ENCODE results near the gene SEM1.
"Not testable (repeated sequence)": the region's sequence is repeated elsewhere in the genome, so short reads cannot be mapped to it uniquely, and the experiment has no call there.

SEM1 gene

DNA sequence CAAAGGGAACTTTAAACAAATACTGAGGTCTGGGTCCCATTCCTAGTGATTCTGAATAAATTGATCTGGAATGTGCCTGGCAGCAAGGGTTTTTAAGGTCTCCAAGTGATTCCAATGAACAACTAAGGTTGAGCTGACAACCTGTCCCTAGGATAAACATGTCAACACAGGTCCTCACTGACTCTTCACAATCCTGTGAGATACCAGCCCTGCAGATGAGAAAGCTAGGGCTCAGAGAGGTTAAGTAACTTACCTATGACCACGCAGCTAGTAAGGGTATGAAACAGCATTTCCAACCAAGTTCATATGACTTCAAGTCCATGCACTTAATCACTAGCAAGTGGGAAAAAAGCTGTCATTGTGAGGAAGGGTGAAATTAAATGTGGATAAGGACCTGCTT is 44.0 kb downstream of the SEM1 start:
- in situ Hi-C loops (cut with HindIII; ENCODE audit: low sequenced_read_pairs) = no loop called here

DNA sequence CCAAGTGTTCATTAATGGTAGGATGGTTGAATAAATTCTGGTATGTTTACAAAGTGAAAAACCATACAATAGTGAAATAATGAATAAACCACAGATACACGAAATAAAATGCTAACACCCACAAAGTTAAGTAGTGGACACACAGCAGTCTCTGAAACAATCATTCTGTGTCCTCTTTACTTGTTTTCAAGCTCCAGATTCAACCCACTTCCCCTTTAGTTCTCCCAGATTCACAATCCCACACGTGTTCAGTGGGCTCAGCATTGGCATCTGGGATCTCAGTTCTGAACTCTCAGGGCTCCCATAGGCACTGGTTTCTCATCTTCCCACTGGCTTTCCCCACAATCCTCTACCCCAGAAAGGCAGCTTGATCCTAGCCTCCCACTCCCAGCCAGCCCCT is 44.9 kb downstream of the SEM1 start:
- in situ Hi-C loops (cut with HindIII; ENCODE audit: low sequenced_read_pairs) = no loop called here

DNA sequence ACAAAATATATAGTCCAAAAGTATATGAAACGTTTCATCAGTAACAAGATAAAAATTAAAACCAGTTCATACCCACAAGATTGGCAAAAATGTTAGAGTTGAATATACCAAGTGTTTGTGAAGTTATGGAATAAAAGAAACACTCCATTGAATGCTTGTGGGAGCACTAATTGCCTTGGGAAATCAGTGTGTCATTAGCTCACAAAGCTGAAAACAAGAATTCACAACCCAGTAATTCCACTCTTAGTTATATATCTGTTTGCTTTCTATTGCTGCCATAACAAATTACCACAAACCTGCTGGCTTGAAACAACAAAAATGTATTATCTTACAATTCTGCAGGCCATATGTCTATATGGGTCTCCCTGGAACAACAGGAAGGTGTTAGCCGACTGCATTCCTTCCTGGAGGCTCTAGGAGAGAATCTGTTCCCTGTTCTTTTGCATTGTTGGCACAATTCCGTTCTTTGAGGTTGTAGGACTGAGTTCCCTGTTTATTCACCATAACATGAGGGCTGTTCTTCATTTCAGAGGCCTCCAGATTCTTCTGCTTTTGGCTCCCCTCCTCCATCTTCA is 45.7 kb downstream of the SEM1 start:
- in situ Hi-C loops (cut with HindIII; ENCODE audit: low sequenced_read_pairs) = no loop called here

DNA sequence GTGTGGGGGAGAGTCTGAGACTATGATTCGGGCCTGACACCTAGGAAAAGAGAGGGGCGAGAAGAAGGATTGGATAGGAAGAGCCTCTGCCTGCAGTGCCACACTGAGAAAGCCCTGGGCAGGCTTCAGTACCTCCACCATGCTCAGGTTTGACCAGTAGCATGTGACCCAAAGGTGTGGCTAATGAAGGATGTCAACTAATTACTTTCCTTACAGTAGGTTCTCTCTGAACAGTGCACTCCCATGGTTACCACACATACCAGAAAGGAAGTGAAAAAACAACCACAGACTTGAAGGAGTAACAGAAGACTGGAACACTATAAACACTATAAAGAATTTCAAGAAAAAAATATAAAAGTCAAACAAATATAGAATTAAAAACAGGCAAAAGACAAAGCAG is 46.2 kb downstream of the SEM1 start:
- in situ Hi-C loops (cut with HindIII; ENCODE audit: low sequenced_read_pairs) = no loop called here

DNA sequence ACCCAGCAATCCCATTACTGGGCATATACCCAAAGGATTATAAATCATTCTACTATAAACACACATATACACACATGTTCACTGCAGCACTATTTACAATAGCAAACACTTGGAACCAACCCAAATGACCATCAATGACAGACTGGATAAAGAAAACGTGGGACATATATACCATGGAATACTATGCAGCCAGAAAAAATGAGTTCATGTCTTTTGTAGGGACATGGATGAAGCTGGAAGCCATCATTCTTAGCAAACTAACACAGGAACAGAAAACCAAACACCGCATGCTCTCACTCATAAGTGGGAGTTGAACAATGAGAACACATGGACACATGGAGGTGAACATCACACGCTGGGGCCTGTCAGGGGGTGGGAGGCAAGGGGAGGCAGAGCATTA is 47.5 kb downstream of the SEM1 start:
- in situ Hi-C loops (cut with HindIII; ENCODE audit: low sequenced_read_pairs) = not testable (repeated sequence)

DNA sequence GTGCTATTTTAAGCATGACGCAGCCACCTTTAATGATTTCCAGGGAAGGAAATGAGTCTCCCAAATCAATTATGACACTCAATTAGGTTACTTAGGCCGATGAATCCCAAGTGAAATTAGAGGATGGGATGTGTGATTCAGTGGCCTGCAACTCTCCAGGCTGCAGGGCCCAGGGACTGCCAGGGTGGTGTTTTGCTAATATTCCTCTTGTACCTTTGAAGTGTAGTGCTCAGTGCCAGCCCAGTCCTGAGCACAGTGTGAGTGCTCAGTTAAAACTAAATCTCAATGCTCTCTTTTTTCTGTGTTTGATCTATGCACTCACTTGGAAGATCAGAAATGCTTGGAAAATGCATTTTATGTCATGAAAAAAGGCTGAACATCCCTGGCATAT is 51.6 kb downstream of the SEM1 start:
- in situ Hi-C loops (cut with HindIII; ENCODE audit: low sequenced_read_pairs) = no loop called here

DNA sequence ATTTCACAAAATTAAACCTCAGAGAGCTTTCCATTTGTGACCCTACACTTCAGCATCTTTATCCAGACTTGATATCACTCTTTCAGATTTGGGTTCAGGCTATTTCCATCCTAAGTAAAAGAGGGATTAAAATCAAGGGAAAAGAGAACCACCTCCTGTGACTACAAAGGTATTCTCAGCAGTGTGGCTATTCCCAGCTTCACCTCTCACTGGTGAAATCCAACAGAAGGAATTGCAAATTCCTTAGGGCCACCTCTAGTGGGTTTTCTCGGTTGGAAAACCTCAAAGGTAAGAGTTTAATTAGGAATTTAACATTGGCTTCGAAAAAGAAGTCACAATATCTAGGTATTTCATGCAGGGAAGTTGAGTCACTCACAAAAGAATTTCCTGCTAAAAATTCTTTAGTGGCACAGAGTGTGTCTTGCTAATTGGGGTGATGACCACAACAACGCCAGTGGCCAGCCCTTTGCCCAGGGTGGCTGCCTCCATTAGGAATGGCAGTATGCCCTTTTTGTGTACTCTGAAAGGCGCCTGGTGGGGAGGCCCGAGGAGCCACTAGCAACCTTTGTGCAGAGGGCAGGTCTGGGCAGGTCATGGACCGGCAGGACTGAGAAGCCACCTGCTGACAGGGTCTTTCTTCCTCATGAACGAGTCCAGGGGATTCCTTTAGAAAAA is 52.2 kb downstream of the SEM1 start:
- in situ Hi-C loops (cut with HindIII; ENCODE audit: low sequenced_read_pairs) = no loop called here

DNA sequence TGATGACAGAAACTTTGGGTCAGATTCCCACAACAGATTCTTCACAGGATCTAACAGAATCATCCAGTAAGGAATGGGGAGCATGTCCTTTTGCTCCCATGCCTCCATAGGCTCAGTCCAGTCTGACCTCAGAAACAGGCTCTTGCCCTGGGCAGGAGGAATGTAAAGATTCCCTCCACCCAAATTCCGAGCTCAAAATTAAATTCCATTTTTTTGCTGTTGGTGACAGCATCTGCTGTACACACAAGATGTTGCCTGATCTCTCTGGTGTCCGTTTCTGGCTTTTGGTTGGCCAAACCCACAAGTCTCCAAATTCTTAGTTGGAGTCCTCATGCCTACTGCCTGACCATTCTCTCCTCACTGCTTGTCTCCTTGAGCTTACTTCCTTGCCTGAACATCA is 53.7 kb downstream of the SEM1 start:
- in situ Hi-C loops (cut with HindIII; ENCODE audit: low sequenced_read_pairs) = no loop called here

DNA sequence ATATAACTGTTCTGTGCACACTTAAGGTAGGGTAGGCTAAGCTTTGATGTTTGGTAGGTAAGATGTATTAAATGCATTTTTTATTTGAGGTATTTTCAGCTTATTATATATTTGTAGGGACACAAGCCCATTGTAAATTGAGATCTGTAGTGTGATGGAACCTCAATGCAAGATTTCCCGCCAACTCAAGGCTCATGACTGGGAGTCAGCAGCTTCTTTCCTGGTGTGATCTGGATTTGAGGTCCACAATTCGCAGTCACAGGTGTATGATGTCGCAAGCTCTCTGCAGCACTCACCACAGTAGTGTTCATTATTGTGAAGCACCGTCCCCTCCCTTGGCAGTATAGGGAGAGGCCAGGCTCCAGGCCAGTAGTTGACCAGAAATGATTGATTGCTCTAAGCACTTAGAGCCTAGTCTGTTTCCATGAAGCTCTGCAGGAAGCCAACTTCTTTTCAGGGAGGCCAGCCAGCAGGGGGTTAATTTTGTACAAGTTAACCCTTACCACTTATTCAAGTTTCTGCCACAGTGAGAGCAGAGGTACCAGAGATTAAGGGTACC is 54.9 kb downstream of the SEM1 start:
- in situ Hi-C loops (cut with HindIII; ENCODE audit: low sequenced_read_pairs) = no loop called here

DNA sequence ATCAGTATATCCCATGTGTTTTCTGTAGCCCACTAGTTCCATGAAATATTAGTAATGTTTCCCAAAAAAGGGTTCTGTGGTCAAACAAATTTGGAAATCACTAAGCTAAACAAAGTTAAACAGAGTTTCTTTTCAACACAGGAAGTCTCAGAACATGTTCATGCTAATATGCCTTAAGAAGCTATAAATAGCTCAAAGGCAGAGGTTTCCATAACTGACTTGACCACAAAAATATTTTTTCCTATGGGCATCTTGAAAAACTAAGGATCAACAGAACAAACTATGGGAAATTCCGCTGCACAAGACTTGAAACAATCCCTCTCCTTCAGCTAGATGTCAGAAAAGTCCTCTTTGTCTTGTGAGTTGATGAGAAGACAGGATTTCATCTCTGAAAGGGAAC is 59.7 kb downstream of the SEM1 start:
- in situ Hi-C loops (cut with HindIII; ENCODE audit: low sequenced_read_pairs) = no loop called here

DNA sequence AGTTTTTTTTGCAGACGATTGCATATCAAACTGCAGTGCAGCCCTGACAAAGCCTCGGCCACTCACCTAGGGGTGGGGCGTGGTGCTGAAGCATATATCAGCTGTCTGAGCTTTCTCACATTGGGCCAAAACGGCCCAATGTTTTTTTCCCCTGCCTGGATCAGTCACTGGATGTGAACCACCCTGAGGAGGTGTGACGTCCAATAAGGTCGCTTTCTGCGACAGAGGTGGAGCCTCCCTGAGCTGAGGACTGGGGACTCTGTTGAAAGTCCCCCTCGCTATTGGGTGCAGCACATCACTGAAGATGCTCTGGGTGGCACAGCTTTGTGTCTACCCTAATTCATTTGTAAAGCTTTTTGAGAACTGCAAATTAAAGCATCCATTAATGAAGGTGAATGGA is 60.9 kb downstream of the SEM1 start:
- in situ Hi-C loops (cut with HindIII; ENCODE audit: low sequenced_read_pairs) = no loop called here

DNA sequence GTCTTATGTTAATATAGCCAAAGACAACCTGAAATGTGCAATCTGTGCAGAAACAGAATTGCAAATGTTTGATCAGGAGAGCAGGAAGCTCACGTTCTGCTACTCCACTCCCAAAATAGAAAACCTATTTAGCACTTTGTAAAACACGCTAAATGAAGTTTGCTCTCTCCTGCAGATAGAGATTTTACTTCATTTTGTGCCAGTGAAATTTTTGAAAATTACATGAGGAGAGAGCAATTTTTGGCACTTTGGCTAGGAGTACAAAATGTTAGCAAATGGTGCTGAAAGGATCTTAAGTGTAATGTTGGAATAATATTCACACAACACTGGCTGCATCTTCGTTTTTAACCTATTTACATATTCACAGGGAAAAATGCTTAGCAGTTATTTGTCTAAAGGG is 61.9 kb downstream of the SEM1 start:
- in situ Hi-C loops (cut with HindIII; ENCODE audit: low sequenced_read_pairs) = no loop called here

DNA sequence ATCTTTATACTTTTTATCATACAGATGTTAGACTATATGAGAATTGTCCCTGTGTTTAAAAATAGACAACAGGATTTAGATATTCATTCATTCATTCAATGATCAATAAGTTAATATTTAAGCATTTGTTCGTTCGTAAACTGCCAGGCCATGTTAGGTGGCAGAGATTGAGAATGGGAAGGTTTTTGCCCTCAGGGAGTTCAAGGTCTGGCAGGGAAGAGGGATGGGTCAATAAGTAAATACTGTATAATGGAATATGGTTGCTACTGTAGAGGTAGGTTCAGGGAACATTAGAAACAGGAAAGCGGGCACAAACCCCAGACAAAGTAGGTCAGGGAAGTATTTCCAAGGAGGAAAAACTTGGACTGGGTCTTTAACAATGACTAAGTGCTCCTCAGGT is 64.6 kb downstream of the SEM1 start:
- in situ Hi-C loops (cut with HindIII; ENCODE audit: low sequenced_read_pairs) = no loop called here

DNA sequence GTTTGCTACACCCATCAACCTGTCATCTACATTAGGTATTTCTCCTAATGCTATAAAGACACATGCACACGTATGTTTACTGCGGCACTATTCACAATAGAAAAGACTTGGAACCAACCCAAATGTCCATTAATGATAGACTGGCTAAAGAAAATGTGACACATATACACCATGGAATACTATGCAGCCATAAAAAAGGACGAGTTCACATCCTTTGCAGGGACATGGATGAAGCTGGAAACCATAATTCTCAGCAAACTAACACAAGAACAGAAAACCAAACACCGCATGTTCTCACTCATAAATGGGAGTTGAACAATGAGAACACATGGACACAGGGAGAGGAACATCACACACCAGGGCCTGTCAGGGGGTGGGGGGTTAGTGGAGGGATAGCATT is 66.2 kb downstream of the SEM1 start:
- in situ Hi-C loops (cut with HindIII; ENCODE audit: low sequenced_read_pairs) = not testable (repeated sequence)

DNA sequence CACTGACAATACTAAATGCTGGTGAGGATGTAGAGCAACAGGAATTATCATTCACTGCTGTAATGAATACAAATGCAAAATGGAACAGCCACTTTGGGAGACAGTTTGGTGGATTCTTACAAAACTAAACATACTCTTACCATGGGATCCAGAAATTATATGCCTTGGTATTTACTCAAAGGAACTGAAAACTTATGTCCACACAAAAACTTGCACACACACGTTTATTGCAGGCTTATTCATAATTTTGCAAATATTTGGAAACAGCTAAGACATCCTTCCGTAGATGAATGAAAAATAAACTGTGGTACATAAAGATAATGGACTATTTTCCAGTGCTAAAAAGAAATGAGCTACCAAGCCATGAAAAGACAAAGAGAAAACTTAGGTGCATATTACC is 69.6 kb downstream of the SEM1 start:
- in situ Hi-C loops (cut with HindIII; ENCODE audit: low sequenced_read_pairs) = no loop called here

Data from DLD1 (cell line).